Stimulated activated CD4-positive, alpha-beta T cell treated with anti-CD3 and anti-CD28 coated beads, Interleukin-4, amount 100 ng/mL, for 24 hours (primary cell): ENCODE results near the gene ICAM1.
A peak's percentile ranks its signal among the peaks of the same experiment; 100 is the strongest.
"Not testable (repeated sequence)": the region's sequence is repeated elsewhere in the genome, so short reads cannot be mapped to it uniquely, and the experiment has no call there.

Experiments used
- DNase-seq: peaks from one replicate; pipeline ENCODE4 v3.0.0-alpha.2; 2020

Gene ICAM1

DNA sequence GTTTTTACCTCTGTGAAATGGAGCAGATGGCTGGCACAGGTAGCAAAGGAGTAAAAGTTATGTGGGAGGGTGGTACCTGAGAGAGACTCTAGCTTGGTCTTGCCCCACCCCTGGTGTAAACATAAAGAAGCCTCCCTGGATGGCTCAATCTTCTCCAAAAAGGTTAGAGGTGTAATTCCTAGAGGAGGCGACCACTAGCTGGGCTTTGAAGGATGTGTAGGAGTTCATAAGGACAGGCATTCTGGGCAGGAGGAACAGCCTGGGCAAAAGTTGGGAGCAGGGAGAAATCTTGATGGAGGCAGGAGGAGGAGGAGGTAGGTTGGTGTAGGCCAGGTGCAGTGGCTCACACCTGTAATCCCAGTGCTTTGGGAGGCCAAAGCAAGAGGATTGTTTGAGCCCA lies 8.0 kb downstream of the ICAM1 start:
- DNase-seq, result no peak

DNA sequence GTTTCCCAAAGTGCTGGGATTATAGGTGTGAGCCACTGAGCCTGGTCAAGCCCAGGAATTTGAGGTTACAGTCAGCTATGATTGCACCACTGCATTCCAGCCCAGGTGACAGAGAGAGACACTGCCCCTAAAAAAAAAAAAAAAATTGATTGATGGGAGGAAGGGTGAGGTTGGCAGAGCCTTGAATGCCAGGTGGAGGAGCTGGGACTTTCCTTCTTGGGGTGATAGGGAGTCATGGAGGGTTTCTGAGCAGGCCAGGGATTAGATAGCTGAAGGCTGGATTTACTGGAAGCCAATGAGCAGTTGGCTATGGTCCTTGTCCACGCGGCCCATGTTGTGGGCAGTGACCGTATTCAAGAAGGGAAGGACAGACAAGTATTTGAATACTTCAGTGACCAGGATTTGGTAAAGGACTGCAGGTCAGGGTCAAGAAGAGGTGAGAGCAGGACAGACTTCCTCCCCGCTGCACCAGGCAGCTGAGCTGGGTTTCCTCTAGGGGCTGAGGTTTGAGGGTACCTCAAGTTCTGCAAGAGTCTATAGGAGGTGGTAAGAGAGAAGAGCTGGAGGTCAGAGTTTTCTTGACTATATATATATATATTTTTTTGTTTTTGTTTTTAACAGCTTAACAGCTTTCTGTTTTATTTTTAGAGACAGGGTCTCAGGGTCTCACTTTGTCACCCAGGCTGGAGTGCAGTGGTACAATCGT lies 9.0 kb downstream of the ICAM1 start:
- no peak for DNase-seq

DNA sequence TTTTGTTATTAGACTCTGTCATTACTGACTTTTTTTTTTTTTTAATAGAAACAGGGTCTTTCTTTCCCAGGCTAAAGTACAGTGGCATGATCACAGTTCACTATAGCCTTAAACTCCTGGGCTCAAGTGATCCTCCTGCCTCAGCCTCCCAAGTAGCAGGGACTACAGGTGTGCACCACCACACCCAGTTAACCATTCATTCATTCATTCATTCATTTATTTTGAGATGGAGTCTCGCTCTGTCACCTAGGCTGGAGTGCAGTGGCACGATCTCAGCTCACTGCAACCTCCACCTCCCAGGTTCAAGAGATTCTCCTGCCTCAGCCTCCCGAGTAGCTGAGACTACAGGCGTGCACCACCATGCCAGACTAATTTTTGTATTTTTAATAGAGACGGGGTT lies 11.1 kb downstream of the ICAM1 start:
- DNase-seq, result not testable (repeated sequence)

DNA sequence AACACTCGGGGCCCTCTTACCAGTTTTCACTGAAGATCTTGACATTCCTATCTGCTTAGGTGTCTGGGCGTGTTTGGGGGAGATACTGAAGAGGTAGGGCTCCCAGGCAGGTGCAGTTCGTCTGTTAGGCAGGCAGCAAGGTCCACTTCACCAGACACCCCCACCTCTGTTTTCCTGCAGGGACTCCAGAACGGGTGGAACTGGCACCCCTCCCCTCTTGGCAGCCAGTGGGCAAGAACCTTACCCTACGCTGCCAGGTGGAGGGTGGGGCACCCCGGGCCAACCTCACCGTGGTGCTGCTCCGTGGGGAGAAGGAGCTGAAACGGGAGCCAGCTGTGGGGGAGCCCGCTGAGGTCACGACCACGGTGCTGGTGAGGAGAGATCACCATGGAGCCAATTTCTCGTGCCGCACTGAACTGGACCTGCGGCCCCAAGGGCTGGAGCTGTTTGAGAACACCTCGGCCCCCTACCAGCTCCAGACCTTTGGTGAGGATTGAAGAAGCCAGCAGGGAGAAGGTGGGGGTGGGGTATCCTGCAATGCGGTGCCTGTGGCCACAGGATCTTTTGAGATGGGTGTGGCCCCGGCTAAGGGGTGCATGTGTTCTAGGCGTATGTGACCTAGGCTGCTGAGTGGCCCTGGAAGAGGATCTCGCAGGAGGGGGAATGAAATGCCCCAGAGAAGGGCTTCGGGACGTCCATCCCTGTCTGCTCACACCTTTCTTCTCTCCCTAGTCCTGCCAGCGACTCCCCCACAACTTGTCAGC lies 12.6 kb downstream of the ICAM1 start:
- no peak for DNase-seq

DNA sequence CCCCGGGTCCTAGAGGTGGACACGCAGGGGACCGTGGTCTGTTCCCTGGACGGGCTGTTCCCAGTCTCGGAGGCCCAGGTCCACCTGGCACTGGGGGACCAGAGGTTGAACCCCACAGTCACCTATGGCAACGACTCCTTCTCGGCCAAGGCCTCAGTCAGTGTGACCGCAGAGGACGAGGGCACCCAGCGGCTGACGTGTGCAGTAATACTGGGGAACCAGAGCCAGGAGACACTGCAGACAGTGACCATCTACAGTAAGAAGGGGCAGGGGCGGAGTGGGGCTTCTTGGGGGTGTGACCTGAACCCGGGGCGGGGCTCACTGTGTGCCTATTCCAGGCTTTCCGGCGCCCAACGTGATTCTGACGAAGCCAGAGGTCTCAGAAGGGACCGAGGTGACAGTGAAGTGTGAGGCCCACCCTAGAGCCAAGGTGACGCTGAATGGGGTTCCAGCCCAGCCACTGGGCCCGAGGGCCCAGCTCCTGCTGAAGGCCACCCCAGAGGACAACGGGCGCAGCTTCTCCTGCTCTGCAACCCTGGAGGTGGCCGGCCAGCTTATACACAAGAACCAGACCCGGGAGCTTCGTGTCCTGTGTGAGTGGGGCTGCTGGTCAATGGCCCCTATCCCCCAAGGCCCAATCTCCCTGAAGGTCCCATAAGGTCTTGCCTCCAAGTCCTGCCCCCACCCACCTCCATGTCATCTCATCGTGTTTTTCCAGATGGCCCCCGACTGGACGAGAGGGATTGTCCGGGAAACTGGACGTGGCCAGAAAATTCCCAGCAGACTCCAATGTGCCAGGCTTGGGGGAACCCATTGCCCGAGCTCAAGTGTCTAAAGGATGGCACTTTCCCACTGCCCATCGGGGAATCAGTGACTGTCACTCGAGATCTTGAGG lies 13.4 kb downstream of the ICAM1 start:
- no peak for DNase-seq

DNA sequence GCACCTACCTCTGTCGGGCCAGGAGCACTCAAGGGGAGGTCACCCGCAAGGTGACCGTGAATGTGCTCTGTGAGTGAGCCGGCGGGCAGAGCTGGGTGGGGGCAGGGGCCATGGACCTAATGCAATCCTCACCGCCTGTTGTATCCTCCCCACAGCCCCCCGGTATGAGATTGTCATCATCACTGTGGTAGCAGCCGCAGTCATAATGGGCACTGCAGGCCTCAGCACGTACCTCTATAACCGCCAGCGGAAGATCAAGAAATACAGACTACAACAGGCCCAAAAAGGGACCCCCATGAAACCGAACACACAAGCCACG lies 14.0 kb downstream of the ICAM1 start:
- DNase-seq, result no peak

DNA sequence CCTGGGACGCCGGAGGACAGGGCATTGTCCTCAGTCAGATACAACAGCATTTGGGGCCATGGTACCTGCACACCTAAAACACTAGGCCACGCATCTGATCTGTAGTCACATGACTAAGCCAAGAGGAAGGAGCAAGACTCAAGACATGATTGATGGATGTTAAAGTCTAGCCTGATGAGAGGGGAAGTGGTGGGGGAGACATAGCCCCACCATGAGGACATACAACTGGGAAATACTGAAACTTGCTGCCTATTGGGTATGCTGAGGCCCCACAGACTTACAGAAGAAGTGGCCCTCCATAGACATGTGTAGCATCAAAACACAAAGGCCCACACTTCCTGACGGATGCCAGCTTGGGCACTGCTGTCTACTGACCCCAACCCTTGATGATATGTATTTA lies 14.5 kb downstream of the ICAM1 start:
- DNase-seq, result no peak

DNA sequence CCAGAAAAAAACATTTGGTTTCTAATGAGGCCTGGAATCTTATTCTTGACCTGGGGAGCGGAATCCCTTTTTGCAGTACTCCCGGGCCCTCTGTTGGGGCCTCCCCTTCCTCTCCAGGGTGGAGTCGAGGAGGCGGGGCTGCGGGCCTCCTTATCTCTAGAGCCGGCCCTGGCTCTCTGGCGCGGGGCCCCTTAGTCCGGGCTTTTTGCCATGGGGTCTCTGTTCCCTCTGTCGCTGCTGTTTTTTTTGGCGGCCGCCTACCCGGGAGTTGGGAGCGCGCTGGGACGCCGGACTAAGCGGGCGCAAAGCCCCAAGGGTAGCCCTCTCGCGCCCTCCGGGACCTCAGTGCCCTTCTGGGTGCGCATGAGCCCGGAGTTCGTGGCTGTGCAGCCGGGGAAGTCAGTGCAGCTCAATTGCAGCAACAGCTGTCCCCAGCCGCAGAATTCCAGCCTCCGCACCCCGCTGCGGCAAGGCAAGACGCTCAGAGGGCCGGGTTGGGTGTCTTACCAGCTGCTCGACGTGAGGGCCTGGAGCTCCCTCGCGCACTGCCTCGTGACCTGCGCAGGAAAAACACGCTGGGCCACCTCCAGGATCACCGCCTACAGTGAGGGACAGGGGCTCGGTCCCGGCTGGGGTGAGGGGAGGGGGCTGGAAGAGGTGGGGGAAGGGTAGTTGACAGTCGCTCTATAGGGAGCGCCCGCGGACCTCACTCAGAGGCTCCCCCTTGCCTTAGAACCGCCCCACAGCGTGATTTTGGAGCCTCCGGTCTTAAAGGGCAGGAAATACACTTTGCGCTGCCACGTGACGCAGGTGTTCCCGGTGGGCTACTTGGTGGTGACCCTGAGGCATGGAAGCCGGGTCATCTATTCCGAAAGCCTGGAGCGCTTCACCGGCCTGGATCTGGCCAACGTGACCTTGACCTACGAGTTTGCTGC lies 16.1 kb downstream of the ICAM1 start, which contains the start of gene ICAM4:
ICAM4 (plus strand) TSS at position 153 of the 935 bp plus-strand sequence; CDS start at position 211, 58 bp downstream.
- DNase-seq, result peak; percentile 28

DNA sequence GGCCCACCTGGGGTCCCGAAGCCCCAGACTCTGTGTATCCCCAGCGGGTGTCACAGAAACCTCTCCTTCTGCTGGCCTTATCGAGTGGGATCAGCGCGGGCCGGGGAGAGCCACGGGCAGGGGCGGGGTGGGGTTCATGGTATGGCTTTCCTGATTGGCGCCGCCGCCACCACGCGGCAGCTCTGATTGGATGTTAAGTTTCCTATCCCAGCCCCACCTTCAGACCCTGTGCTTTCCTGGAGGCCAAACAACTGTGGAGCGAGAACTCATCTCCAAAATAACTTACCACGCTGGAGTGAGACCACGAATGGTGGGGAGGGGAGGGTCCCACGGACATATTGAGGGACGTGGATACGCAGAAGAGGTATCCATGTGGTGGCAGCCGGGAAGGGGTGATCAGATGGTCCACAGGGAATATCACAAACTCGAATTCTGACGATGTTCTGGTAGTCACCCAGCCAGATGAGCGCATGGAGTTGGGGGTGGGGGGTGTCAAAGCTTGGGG lies 17.8 kb downstream of the ICAM1 start:
- peak; percentile 45 for DNase-seq

DNA sequence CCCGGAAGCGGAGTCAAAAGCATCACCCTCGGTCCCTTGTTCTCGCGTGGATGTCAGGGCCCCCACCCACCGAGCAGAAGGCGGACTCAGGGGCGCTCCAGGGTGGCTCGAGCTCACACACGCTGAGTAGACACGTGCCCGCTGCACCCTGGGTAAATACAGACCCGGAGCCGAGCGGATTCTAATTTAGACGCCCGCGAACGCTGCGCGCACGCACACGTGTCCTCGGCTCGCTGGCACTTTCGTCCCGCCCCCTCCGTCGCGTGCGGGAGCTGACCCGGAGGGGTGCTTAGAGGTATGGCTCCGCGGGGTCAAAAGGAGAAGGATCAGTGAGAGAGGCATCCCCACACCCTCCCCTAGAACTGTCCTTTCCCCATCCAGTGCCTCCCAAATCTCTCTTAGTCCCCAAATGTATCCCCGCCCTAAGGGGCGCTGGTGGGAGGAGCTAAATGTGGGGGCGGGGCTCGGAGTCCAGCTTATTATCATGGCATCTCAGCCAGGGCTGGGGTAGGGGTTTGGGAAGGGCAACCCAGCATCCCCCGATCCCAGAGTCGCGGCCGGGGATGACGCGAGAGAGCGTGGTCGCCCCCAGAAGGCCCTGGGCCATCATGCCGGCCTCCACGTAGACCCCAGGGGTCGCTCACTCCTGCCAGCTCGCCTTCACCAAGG lies 18.4 kb downstream of the ICAM1 start:
- DNase-seq, result peak; percentile 76

DNA sequence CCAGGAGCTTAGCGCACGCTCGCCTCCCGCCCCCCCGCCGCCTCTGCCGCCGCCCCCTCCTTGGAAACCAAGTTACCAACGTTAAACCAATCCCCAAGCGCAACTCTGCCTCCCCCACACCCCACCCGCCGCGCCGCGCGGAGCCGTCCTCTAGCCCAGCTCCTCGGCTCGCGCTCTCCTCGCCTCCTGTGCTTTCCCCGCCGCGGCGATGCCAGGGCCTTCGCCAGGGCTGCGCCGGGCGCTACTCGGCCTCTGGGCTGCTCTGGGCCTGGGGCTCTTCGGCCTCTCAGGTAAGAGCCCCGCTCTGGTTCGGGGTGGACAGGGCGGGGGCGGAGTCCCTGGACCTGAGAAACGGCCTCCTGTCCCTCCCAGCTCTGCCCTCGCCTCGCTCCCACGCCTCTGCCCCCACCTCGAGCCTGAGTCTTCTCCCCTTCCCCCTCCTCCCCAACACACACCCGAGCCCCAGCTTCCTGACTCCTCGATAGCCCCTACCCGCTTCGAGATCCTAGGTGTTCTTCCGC lies 19.0 kb downstream of the ICAM1 start, which contains the start of gene ICAM5:
ICAM5 (plus strand) TSS at position 117 of the 521 bp plus-strand sequence; CDS start at position 209, 92 bp downstream.
- DNase-seq, result peak; percentile 45

DNA sequence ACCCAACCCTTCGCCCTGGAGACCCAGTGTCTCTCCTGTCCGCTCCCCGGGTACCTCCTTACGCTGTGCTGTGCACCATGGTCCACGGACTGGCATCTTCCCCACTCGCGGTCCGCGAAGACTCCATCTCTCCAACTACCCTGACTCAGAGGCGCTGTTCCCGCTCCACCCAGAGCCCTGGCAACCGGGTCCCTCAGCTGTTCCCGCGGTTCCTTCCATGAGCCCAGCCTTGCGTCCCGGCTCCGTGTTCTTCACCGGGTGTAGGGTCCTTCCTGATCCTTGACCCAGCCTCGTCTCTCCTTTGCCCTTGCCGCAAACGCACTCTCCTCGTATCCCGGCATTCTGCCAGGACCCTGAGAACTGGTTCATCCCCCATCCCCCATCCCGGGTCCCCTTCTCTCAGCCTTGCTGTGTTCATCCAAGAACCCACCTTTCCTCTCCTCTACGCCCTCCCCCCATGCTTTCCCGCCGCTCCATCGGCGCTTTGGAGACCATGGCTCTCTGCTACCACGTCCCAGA lies 19.5 kb downstream of the ICAM1 start:
- no peak for DNase-seq

DNA sequence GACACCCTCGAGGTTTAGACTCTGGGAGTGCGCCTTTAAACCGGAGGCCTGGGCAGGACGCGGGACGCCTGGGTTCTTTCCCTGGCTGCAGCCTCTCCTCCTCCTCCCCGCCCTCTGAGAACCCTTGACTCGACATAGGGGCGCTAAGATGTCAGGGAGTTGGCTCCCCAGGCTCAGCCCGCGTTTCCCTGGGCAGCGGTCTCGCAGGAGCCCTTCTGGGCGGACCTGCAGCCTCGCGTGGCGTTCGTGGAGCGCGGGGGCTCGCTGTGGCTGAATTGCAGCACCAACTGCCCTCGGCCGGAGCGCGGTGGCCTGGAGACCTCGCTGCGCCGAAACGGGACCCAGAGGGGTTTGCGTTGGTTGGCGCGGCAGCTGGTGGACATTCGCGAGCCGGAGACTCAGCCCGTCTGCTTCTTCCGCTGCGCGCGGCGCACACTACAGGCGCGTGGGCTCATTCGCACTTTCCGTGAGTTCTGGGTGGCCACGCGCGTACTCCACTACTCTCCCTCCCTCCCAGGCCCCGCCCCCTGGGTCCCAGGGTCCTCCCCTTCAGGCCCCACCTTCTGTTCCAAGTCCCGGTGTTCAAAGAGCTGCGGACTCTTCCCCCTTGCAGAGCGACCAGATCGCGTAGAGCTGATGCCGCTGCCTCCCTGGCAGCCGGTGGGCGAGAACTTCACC lies 20.1 kb downstream of the ICAM1 start:
- DNase-seq, result peak; percentile 49

DNA sequence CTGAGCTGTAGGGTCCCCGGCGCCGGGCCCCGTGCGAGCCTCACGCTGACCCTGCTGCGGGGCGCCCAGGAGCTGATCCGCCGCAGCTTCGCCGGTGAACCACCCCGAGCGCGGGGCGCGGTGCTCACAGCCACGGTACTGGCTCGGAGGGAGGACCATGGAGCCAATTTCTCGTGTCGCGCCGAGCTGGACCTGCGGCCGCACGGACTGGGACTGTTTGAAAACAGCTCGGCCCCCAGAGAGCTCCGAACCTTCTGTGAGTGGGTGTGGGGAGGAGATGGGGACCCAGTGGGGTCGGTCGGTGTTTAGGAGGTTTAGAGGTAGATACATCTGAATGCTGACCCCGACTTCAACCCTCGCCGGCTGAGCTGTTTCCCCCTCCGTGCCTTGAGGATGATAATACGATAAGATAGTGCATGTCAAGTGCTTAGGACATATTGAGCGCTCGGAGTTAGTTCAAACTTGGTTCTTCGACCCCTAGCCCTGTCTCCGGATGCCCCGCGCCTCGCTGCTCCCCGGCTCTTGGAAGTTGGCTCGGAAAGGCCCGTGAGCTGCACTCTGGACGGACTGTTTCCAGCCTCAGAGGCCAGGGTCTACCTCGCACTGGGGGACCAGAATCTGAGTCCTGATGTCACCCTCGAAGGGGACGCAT lies 20.8 kb downstream of the ICAM1 start:
- no peak for DNase-seq

DNA sequence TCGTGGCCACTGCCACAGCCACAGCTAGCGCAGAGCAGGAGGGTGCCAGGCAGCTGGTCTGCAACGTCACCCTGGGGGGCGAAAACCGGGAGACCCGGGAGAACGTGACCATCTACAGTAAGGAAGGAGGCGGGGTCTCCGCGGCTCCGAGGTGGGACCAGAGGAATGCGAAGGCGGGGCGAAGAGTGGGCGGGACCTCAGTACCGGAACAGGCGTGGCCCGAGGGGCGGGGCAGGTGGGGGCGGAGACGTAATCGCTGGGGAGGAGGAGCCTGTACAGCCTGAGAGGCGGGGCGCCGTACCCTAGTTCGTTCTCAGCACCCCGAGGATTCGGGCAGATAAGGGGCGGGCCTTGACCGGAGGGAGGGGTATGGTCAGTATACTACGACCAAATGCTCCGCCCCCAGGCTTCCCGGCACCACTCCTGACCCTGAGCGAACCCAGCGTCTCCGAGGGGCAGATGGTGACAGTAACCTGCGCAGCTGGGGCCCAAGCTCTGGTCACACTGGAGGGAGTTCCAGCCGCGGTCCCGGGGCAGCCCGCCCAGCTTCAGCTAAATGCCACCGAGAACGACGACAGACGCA lies 21.4 kb downstream of the ICAM1 start:
- DNase-seq, result peak; percentile 67

DNA sequence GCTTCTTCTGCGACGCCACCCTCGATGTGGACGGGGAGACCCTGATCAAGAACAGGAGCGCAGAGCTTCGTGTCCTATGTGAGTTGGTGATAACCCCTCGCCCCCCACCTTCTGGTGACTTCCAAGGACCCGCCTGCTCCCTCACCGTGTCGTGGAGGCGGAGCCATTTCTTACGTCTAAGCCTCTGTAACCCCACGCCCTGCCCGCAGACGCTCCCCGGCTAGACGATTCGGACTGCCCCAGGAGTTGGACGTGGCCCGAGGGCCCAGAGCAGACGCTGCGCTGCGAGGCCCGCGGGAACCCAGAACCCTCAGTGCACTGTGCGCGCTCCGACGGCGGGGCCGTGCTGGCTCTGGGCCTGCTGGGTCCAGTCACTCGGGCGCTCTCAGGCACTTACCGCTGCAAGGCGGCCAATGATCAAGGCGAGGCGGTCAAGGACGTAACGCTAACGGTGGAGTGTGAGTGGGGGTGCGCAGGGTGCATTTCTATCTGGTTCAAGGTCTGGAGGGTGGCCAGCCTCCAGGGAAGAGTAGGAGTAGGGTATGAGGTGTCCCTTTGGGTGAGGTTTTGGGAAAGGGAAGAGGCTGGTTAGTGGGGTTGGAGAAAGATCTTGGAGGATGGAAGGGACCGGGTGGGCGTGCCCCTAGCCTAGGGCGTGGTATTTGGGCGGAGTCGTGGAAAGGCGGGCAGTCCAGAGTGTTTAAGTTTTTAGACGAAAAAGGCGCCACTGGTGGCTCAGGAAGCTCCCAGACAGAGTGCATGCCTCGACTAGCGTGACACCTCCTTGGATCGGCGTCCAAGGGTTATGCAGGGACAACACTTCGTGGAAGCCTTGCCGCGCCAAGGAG lies 22.1 kb downstream of the ICAM1 start:
- DNase-seq, result no peak

DNA sequence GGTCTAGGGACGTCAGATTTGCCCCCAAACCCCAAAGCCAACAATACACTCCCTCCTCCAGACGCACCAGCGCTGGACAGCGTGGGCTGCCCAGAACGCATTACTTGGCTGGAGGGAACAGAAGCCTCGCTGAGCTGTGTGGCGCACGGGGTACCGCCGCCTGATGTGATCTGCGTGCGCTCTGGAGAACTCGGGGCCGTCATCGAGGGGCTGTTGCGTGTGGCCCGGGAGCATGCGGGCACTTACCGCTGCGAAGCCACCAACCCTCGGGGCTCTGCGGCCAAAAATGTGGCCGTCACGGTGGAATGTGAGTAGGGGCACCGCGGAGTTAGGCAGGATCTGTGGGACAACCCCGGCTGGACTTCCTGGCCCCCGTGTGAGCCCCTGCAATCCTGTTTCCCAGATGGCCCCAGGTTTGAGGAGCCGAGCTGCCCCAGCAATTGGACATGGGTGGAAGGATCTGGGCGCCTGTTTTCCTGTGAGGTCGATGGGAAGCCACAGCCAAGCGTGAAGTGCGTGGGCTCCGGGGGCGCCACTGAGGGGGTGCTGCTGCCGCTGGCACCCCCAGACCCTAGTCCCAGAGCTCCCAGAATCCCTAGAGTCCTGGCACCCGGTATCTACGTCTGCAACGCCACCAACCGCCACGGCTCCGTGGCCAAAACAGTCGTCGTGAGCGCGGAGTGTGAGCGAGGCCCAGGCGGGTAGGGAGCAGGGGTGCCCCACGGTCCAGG lies 22.9 kb downstream of the ICAM1 start:
- DNase-seq, result no peak

DNA sequence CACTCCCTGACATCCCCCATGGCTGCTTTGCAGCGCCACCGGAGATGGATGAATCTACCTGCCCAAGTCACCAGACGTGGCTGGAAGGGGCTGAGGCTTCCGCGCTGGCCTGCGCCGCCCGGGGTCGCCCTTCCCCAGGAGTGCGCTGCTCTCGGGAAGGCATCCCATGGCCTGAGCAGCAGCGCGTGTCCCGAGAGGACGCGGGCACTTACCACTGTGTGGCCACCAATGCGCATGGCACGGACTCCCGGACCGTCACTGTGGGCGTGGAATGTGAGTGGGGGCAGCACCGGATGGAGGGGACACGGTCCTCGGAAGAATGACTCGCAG lies 23.4 kb downstream of the ICAM1 start:
- DNase-seq, result no peak
